GM19193 (cell line): ENCODE data around the gene HYAL1.
A peak's percentile ranks its signal among the peaks of the same experiment; 100 is the strongest.

Source experiments
- POLR2A ChIP-seq: IDR thresholded peaks from 4 replicates; pipeline ENCODE4 v1.6.1; 2011; ENCODE audit not compliant: insufficient read depth, insufficient read length; ENCODE audit errors: extremely low read depth

HYAL1 gene

GRCh38 chr3:50324351-50325112 is 21.2 kb upstream of the HYAL1 start:
- TF ChIP-seq POLR2A, result no peak

DNA sequence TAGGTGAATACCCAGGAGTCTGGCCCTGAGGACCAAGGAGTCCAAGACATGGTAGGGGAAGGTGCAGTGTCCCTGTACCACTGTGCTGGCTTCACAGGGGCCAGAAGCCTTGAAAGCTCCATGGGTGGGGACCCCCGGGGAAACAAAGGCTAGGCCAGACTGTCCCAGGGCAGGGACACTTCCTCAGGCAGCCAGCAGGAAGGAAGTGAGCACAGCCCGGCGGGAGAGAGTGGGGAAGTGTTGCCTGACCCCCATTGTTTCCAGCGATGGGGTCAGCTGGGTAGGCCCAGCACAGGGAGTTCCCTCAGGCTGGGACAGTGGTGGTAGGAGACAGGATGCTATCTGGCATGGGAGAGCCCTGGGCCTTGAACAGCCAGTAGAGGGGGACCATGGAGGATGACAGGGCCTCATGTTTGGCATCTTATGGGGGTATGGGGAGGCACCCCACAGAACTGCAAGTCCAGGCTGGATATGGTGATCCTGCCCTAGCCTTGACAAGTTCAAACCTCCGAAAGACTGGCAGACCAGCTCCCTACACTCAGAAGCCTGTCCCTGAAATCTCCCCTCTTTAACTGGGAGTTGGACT is 20.3 kb upstream of the HYAL1 start:
- TF ChIP-seq POLR2A, result peak; percentile 10

DNA sequence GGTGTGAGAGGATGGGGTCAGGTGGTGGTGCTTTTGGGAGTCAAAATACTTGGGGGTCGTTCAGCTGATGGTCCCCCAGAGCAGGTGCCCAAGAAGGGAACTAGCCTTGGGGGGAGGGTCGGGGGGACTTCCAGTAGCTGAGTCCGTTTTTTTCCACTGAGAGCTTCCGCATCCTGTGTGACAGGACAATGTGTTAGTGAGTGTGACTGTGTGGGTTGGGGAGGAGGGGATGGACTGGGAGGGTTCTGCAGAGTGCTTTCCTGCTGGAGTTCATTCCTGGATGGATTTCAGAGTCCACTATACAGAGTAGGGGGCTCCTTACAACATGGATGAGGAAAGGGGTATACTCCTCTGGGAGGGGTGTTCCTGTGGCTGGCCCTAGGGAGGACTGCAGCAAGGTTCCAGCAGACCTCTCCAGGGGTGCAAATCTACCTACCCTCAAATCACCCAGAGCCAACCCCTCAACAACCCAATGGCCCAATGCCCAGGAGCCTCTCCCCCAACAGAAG is 19.8 kb upstream of the HYAL1 start:
- TF ChIP-seq POLR2A, result no peak

- no peak for TF ChIP-seq POLR2A
Measured at GRCh38 chr3:50322386-50323091, 19.2 kb upstream of the HYAL1 start, which contains the start of gene HYAL2. TSS of gene HYAL2 (minus strand) at chr3:50322745. CDS start at chr3:50320489, 2,256 bp downstream.

GRCh38 chr3:50322115-50322385 is 18.7 kb upstream of the HYAL1 start:
- no peak for TF ChIP-seq POLR2A

DNA sequence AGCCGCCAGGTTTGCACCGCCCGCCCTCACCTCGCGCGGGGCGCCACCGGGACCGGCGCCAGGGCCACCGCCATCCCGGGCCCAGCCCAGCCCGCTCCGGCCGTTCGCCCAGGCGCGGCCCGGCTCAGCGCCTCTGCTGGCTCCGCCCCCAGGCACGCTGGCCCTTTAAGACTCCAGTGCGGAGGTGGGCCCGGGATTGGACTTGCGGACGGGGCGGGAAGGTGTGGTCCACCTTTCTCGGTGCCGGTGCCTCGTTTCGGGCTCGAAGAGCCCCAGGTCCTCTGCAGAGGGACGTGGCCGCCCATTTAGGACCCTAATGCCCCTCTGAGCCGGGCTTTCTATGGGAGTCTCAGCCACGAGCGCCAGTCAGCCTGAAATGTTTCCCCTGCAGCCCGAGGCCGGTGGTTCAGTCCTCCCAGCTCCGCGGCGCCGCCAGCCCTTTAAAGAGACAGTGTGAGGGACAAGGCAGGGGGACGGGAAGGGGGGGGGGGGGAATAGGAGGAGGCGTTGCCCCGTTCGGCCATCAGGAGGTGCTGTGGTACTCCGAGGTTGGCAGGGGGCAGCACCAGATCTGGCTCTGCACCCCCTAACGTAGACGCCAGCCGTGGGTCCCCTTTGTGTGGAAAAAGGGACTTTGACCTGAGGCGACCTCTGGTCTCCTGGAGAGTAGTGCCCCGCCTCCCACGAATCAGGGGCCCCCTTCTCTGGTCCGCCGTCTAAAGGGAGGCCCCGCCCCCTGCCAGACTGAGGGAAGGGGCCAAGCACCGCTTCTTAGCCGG is 18.2 kb upstream of the HYAL1 start:
- TF ChIP-seq POLR2A, result peak; percentile 58

DNA sequence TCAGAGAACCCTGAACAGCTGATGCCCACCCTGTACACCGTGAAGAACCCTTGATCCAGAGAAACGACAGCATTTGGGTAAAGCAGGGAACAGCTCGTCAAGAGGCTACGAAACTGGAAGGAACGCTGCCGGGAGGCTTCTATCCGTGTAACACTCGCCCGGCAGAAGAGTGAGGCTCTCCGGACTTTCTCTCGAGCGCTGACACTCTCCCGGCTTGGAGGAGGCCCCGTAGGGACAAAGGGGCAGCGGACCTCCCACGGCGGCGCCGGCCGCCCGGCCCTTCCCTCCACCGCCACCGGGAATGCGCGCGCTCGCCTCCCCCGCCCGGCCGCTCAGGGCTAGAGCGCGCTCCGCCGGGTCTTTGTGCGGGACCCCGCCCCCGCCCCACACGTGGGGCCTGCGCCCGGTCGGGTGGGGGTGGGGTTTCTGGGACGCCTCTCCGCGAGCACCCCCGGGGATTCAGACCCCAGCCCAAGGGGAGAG is 17.5 kb upstream of the HYAL1 start:
- no peak for TF ChIP-seq POLR2A

- no peak for TF ChIP-seq POLR2A
Measured at GRCh38 chr3:50319894-50320625, 16.7 kb upstream of the HYAL1 start.

- no peak for TF ChIP-seq POLR2A
Measured at GRCh38 chr3:50319181-50319893, 16.0 kb upstream of the HYAL1 start.

- no peak for TF ChIP-seq POLR2A
Measured at GRCh38 chr3:50318615-50319014, 15.2 kb upstream of the HYAL1 start.

- no peak for TF ChIP-seq POLR2A
Measured at GRCh38 chr3:50318163-50318562, 14.8 kb upstream of the HYAL1 start.

- TF ChIP-seq POLR2A, result no peak
Measured at GRCh38 chr3:50317300-50317699, 13.9 kb upstream of the HYAL1 start.

DNA sequence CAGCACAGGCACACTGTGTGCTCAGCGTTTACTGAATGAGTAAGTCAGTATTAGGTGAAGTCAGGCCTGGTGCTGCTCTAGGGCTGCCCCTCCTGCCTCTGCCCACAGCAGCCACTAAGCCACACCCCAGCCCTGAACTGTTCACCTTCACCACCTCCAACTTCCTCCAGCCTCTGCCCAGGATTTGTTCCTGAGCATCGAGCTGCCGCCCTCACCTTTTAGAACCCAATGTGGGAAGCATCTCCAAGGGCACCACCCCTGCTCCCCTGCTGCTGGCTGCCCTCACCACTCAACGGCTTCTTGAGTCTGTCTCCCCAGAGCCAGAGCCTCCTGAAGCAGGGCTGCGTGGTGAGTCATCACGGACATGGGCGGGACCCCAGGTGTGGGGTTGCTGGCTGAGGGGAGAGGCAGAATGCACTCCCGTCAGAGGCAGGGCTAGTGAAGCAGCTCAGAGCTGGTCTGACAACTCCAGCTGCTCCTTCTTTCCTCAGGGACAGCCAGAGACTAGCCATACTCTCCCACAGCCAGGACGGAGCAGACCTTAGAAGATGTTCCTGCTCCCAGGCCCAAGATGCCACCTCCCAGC is 13.4 kb upstream of the HYAL1 start:
- TF ChIP-seq POLR2A, result no peak
